HEK293 (cell line): ENCODE data around the gene RIN2.

Source experiments
- KLF16 ChIP-seq: fragments of 450-650 bp; formaldehyde crosslinking; IDR thresholded peaks from 2 replicates; pipeline ENCODE4 v1.5.1; 2017; ENCODE audit warnings: missing biosample characterization, missing genetic modification characterization
- YY1 ChIP-seq: fragments of 450-650 bp; formaldehyde crosslinking; IDR thresholded peaks from 2 replicates; pipeline ENCODE4 v1.5.1; 2018; ENCODE audit warnings: missing biosample characterization, missing genetic modification characterization
- ZNF140 ChIP-seq: fragments of 450-650 bp; formaldehyde crosslinking; IDR thresholded peaks from 2 replicates; pipeline ENCODE4 v1.5.1; 2016; ENCODE audit warnings: missing biosample characterization, missing genetic modification characterization
- ZNF174 ChIP-seq: fragments of 450-650 bp; formaldehyde crosslinking; IDR thresholded peaks from 2 replicates; pipeline ENCODE4 v1.5.0; 2017; ENCODE audit warnings: missing biosample characterization, mild to moderate bottlenecking, missing genetic modification characterization
- ZNF521 ChIP-seq: fragments of 450-650 bp; formaldehyde crosslinking; IDR thresholded peaks from 2 replicates; pipeline ENCODE4 v1.5.1; 2017; ENCODE audit warnings: missing biosample characterization, mild to moderate bottlenecking, missing genetic modification characterization

DNA sequence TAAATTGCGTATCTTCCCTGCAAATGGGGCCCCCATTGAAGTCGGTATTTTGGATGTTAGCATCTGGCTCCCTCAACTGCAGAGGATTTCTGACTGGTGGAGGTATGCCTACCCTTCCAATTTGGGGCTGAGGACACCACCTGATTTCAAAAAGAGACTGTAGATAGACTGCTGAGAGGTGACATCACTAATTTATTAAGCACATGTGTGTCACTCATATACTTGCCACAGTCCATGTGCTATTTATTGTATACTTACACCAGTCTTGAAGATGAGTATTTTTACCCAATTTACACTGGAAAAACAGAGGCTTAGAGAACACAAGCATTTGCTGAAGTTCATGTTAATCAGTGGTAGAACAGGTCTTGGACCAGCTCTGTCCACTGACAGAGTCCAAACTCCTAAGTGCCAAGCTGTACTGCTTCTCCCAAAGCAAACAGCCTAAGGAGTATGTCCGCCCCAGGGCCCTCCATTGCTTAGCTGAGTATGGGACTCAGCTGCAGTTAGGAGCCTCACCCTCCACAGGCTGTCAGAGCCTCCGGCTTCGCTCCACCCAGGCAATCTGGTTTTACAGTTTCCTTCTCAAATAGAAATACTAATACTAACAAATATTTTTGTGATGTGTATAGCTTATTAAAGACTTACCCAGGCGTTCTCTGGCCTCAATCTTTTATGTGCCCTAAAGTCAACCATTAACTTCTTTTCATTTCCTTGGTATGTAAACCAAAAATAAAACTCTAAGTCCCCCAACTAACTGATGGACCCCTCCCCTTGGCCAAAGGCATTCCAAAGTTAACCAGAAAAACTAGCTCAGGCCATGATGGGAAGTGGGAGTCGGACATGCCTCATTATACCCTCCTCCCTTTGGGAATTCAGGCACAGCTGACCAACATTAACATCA lies 17.5 kb downstream of the RIN2 start:
- TF ChIP-seq ZNF174 (tag by site-specific recombination) (no peak), ZNF521 (tag by site-specific recombination) (no peak), YY1 (no peak), ZNF140 (no peak), KLF16 (no peak)
